Glutamatergic neuron (in vitro differentiated cells): ENCODE results near the gene CCDC50. TPM values are rescaled to one million over a fixed set of nuclear protein-coding genes. Genes with fewer than 3 reads are reported as not detected.

Experiments used
- DNase-seq: peaks from one replicate; pipeline ENCODE4 v3.0.0; 2022
- H3K27ac Mint-ChIP-seq: one replicate; pipeline ENCODE4 v1.8.0; 2020; ENCODE audit warnings: mild to moderate bottlenecking, mixed read lengths, inconsistent platforms; ENCODE audit not compliant: unreplicated experiment
- H3K27me3 Mint-ChIP-seq: one replicate; pipeline ENCODE4 v1.8.0; 2020; ENCODE audit warnings: mild to moderate bottlenecking, moderate library complexity, mixed read lengths, inconsistent platforms; ENCODE audit not compliant: unreplicated experiment
- H3K36me3 Mint-ChIP-seq: one replicate; pipeline ENCODE4 v1.8.0; 2020; ENCODE audit warnings: mild to moderate bottlenecking, mixed read lengths, inconsistent platforms; ENCODE audit not compliant: unreplicated experiment
- H3K4me1 Mint-ChIP-seq: one replicate; pipeline ENCODE4 v1.8.0; 2020; ENCODE audit warnings: mild to moderate bottlenecking, low read depth, mixed read lengths, inconsistent platforms; ENCODE audit not compliant: unreplicated experiment
- H3K4me3 Mint-ChIP-seq: one replicate; pipeline ENCODE4 v1.8.0; 2020; ENCODE audit warnings: mild to moderate bottlenecking, mixed read lengths, inconsistent platforms; ENCODE audit not compliant: unreplicated experiment
- H3K9me3 Mint-ChIP-seq: one replicate; pipeline ENCODE4 v1.8.0; 2020; ENCODE audit warnings: mild to moderate bottlenecking, moderate library complexity, mixed read lengths, inconsistent platforms; ENCODE audit not compliant: unreplicated experiment
- CTCF ChIP-seq: fragments of 200-600 bp; sonication (generic); IDR thresholded peaks from one replicate; pipeline ENCODE4 v1.5.0; 2021; ENCODE audit not compliant: partially characterized antibody, unreplicated experiment
- total RNA-seq: library from RNA; stranded (reverse); fragmentation: NEBNext Ultra II Directional; extraction: Animal tissue kit (Norgen Biotek cat#: 25700); gene quantifications from one replicate; pipeline ENCODE4 v1.2.1, GENCODE V29; 2021; ENCODE audit not compliant: unreplicated experiment

Gene CCDC50
- total RNA-seq, 1 donor from 2014 or later: 144 TPM

DNA sequence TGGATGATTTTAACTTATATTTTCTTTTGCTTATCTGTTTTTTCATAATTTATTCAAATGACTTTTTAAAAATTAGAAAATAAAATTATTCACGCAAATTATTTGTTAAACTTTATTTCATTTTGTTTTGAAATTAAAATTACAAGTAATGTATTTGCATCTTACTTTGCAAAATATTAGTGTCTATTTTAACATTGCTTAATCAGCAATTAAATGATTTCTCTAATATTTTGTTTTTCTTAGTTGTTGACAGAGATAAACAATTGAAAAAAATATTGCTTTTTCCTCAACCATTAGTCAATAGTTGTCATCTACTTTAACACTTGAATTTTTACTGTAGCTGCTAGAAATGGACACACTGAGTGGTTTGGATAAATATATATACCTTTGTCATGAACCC lies 99.0 kb downstream of the CCDC50 start:
- Mint-ChIP-seq H3K9me3 (no peaks in the 10 kb centered on the region), H3K27ac (no peak overlapping the region), H3K4me1 (peaks cover 3% of the 10 kb centered on the region), H3K36me3 (no peaks in the 10 kb centered on the region), H3K27me3 (no peaks in the 10 kb centered on the region), H3K4me3 (no peak overlapping the region)
- TF ChIP-seq CTCF: no peak
- DNase-seq: no peak

- Mint-ChIP-seq H3K4me1 (peaks cover 3% of the 10 kb centered on the region), H3K27ac (no peak overlapping the region), H3K4me3 (no peak overlapping the region), H3K27me3 (no peaks in the 10 kb centered on the region), H3K9me3 (no peaks in the 10 kb centered on the region), H3K36me3 (no peaks in the 10 kb centered on the region)
- no peak for DNase-seq
- no peak for TF ChIP-seq CTCF
These were observed 100.9 kb downstream of the CCDC50 start for GRCh38 chr3:191430103-191430502.

DNA sequence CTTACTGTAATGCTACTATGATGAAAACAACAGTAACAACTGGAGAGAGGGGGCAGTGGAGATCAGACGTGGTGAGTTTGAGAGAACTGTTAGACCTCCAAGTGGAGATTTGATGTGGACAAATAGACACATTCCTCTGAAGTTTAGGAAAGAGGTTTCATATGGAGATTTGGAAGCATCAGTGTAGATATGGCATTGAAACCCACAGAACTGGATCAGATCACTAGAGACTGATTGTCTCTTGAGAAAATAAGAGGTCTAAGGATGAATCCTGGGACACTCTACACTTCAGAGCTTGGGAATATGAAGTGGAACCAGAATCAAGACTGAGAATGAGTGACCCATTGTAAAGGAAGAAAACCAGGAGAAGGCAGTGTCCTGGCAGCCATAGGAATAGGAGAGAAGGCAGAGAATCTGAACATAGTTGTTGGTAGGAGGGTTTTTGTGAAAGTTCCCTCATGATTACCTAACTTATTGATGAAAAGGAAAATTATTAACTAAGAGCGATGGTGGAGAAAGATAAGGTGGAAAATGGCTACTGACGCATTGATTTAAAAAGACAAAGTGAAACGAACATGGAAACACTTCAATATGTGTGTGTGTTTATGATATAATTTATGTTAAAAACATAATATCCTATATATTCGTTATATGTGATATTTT lies 102.1 kb downstream of the CCDC50 start:
- H3K4me1 Mint-ChIP-seq: no peaks in the 10 kb centered on the region
- H3K27me3 Mint-ChIP-seq: no peaks in the 10 kb centered on the region
- H3K4me3 Mint-ChIP-seq: no peak overlapping the region
- no peak overlapping the region for H3K27ac Mint-ChIP-seq
- H3K36me3 Mint-ChIP-seq: no peaks in the 10 kb centered on the region
- TF ChIP-seq CTCF: no peak
- no peak for DNase-seq
- no peaks in the 10 kb centered on the region for H3K9me3 Mint-ChIP-seq

GRCh38 chr3:191432162-191432561 lies 103.0 kb downstream of the CCDC50 start:
- Mint-ChIP-seq H3K36me3 (no peaks in the 10 kb centered on the region), H3K4me1 (no peaks in the 10 kb centered on the region), H3K27me3 (no peaks in the 10 kb centered on the region), H3K27ac (no peak overlapping the region), H3K4me3 (no peak overlapping the region), H3K9me3 (no peaks in the 10 kb centered on the region)
- no peak for DNase-seq
- no peak for TF ChIP-seq CTCF

DNA sequence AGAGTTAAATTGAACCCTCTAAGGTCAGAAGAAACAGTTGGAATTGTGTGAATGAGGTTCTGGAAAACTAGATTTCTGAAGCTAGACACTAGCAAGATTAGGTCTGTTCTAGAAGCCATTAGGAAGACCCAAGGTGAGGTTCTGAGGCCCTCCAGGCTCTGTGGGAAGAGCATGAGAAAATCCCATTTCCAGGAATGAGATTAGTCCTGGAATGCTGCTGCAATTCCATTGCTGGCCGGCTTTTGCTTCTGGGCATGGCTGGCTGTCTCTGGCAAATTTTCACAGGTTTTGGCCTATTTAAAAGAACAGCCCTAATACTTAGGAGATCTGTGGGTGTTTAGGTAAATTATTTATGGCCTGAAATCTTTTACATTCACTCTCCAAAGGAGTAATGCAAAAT lies 104.8 kb downstream of the CCDC50 start:
- DNase-seq: no peak
- H3K27me3 Mint-ChIP-seq: no peaks in the 10 kb centered on the region
- H3K36me3 Mint-ChIP-seq: no peaks in the 10 kb centered on the region
- no peaks in the 10 kb centered on the region for H3K4me1 Mint-ChIP-seq
- H3K27ac Mint-ChIP-seq: no peak overlapping the region
- H3K4me3 Mint-ChIP-seq: no peak overlapping the region
- TF ChIP-seq CTCF: no peak
- H3K9me3 Mint-ChIP-seq: no peaks in the 10 kb centered on the region
